C4-2B (cell line): Measurements from ENCODE around the gene TTC39A.

Experiments used
- H3K27ac ChIP-seq: fragments of 450-650 bp; 2 replicates; pipeline ENCODE4 v1.5.1; 2017
- ZFX ChIP-seq: fragments of 450-650 bp; IDR thresholded peaks from 2 replicates; pipeline ENCODE4 v1.6.1; 2017
- TF ChIP-seq, protein P1 (sequence below): fragments of 450-650 bp; conservative IDR thresholded peaks from 2 replicates; pipeline ENCODE4 v1.5.1; 2017; ENCODE audit warnings: mild to moderate bottlenecking

TTC39A gene

GRCh38 chr1:51355382-51355781 is 25.0 kb upstream of the TTC39A start:
- no peak overlapping the region for H3K27ac ChIP-seq
- TF ChIP-seq, protein P1, sequence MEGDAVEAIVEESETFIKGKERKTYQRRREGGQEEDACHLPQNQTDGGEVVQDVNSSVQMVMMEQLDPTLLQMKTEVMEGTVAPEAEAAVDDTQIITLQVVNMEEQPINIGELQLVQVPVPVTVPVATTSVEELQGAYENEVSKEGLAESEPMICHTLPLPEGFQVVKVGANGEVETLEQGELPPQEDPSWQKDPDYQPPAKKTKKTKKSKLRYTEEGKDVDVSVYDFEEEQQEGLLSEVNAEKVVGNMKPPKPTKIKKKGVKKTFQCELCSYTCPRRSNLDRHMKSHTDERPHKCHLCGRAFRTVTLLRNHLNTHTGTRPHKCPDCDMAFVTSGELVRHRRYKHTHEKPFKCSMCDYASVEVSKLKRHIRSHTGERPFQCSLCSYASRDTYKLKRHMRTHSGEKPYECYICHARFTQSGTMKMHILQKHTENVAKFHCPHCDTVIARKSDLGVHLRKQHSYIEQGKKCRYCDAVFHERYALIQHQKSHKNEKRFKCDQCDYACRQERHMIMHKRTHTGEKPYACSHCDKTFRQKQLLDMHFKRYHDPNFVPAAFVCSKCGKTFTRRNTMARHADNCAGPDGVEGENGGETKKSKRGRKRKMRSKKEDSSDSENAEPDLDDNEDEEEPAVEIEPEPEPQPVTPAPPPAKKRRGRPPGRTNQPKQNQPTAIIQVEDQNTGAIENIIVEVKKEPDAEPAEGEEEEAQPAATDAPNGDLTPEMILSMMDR, result no peak

DNA sequence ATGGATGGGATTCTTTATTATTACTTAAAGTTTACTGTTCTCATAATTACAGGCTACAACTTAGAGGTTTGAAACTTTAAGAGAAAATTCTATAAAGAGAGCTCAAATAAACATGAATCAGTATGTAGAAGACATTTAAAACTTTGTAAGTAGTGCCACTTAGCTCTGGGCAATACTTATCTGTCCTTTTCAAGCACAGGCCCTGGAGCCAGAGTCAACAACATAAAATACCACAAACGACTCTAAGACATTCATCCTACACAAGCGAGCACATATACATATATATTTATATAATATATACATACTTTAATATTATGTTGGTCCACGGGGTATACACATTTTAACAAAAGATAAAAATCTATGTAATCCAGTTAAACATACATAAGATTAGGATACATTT is 24.1 kb upstream of the TTC39A start:
- TF ChIP-seq, protein P1, result no peak
- no peak for TF ChIP-seq ZFX
- H3K27ac ChIP-seq, result no peak overlapping the region

GRCh38 chr1:51351907-51352306 is 21.5 kb upstream of the TTC39A start:
- TF ChIP-seq, protein P1, result no peak
- no peak for TF ChIP-seq ZFX
- H3K27ac ChIP-seq, result no peak overlapping the region

- TF ChIP-seq ZFX, result no peak
- TF ChIP-seq, protein P1, result no peak
- no peak overlapping the region for H3K27ac ChIP-seq
Measured at GRCh38 chr1:51349862-51350261, 19.5 kb upstream of the TTC39A start.

DNA sequence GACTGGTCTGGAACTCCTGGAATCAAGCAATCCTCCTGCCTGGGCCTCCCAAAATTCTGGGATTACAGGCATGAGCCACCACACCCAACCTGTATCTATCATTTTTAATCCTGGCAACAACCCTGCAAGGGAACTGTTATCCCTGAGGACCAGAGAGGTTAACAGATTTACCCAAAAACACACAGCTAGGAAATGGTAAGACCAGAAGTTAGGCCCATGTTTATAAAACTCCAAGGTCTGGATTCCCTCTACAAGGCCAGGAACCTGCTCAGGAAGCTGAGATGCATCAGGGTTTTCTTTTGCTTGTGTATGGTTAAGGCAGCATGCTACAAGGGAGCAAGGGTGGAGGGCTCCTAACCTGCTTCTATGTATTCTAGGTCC is 17.8 kb upstream of the TTC39A start:
- H3K27ac ChIP-seq, result no peak overlapping the region
- TF ChIP-seq ZFX, result no peak
- TF ChIP-seq, protein P1, result no peak

GRCh38 chr1:51347398-51348146 is 17.2 kb upstream of the TTC39A start:
- no peak for TF ChIP-seq ZFX
- TF ChIP-seq, protein P1, result no peak
- H3K27ac ChIP-seq, result no peak overlapping the region

DNA sequence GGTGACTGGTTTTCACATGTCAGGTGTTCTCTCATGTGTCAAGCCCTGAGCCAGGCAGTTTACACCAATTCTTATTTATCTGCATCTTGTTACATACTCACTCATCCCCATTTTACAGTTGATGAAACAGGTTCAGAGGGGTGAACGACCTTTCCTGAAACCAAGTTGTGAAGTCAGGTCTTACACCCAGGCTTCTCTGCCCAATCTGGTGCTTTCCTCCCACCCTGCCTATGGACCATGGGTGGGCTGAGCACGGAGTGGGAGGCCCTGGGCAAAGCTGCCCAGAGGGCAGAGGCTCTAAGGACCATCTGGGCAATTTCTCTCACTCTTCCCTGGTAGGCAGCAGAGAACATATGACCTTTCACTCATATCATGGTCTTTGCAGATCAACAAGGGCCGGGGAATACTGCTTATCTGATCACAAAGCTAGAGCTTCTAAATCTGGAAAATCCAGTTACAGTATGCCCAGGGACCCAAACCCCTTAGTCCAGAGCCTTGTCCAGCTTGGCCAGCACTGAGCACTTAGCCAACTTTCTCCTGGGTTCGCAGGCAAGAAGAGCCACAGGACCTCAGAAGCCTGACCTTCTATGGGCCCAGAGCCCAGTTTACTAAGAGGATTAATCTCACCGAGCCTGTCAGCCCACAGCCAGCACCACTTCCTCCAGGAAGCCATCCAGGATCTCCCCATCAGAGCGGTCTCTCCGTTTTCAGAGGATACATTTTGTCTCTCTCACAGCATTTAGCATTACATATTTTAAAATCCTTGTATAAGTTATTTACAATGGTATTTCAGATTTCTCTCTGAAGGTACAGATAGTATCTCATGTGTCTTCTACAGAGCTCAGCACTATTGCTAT is 16.0 kb upstream of the TTC39A start:
- peak overlapping the region; percentile 63 for H3K27ac ChIP-seq
- TF ChIP-seq ZFX, result no peak
- TF ChIP-seq, protein P1, result no peak
